GM23338 (cell line): Measurements from ENCODE around the gene SRPK2. TPM values are rescaled to one million over a fixed set of nuclear protein-coding genes. Genes with fewer than 3 reads are reported as not detected.

Source experiments
- ATAC-seq: fragments of 200-7000 bp; cut with Tn5 transposase; 3 replicates; pipeline ENCODE4 v1.9.1; 2020
- DNase-seq: peaks from one replicate; pipeline ENCODE4 v3.0.0-alpha.2; 2015; ENCODE audit warnings: low spot score
- H2AFZ ChIP-seq: fragments of 200-600 bp; sonication (generic); 2 replicates; pipeline ENCODE4 v1.8.0; 2016; ENCODE audit warnings: antibody characterized with exemption, mild to moderate bottlenecking, moderate library complexity
- H3F3A ChIP-seq: fragments of 200-600 bp; sonication (generic); replicated peaks from 2 replicates; pipeline ENCODE4 v1.8.0; 2017; ENCODE audit warnings: antibody characterized with exemption, mixed run types, low read depth
- H3K27ac ChIP-seq: fragments of 200-600 bp; sonication (generic); 2 replicates; pipeline ENCODE4 v1.6.1; 2016; ENCODE audit warnings: low read depth
- H3K27me3 ChIP-seq: fragments of 200-600 bp; sonication (generic); 2 replicates; pipeline ENCODE4 v1.8.0; 2016; ENCODE audit warnings: mild to moderate bottlenecking, mixed run types, moderate library complexity; ENCODE audit not compliant: insufficient read depth
- H3K36me3 ChIP-seq: fragments of 200-600 bp; sonication (generic); 2 replicates; pipeline ENCODE4 v1.8.0; 2016; ENCODE audit warnings: mild to moderate bottlenecking; ENCODE audit not compliant: insufficient read depth
- H3K4me1 ChIP-seq: fragments of 200-600 bp; sonication (generic); 2 replicates; pipeline ENCODE4 v1.8.0; 2016; ENCODE audit warnings: mild to moderate bottlenecking, moderate library complexity; ENCODE audit not compliant: insufficient read depth
- H3K4me2 ChIP-seq: fragments of 200-600 bp; sonication (generic); 2 replicates; pipeline ENCODE4 v1.7.1; 2017; ENCODE audit warnings: mixed run types
- H3K4me3 ChIP-seq: fragments of 200-600 bp; sonication (generic); 2 replicates; pipeline ENCODE4 v1.6.1; 2016; ENCODE audit warnings: mixed run types
- H3K79me2 ChIP-seq: fragments of 200-600 bp; sonication (generic); replicated peaks from 2 replicates; pipeline ENCODE4 v1.8.0; 2017; ENCODE audit warnings: mild to moderate bottlenecking; ENCODE audit not compliant: insufficient read depth
- H3K9me2 ChIP-seq: fragments of 200-600 bp; sonication (generic); 2 replicates; pipeline ENCODE4 v1.8.0; 2017; ENCODE audit not compliant: insufficient read depth
- H4K20me1 ChIP-seq: fragments of 200-600 bp; sonication (generic); replicated peaks from 2 replicates; pipeline ENCODE4 v1.8.0; 2017; ENCODE audit warnings: mild to moderate bottlenecking; ENCODE audit not compliant: insufficient read depth
- H3K27ac Mint-ChIP-seq: 2 replicates; pipeline ENCODE4 v1.8.0; 2020; ENCODE audit warnings: inconsistent platforms, mild to moderate bottlenecking, moderate library complexity, mixed read lengths
- H3K27me3 Mint-ChIP-seq: 3 replicates; pipeline ENCODE4 v1.8.0; 2022; ENCODE audit warnings: low read depth, mild to moderate bottlenecking, moderate library complexity, mixed read lengths, inconsistent platforms; ENCODE audit not compliant: insufficient read depth, poor library complexity
- H3K36me3 Mint-ChIP-seq: 3 replicates; pipeline ENCODE4 v1.8.0; 2021; ENCODE audit warnings: low read depth, mild to moderate bottlenecking, inconsistent platforms, moderate library complexity, mixed read lengths
- H3K4me1 Mint-ChIP-seq: 3 replicates; pipeline ENCODE4 v1.8.0; 2020; ENCODE audit warnings: mild to moderate bottlenecking, inconsistent platforms, mixed read lengths
- H3K4me3 Mint-ChIP-seq: 3 replicates; pipeline ENCODE4 v1.8.0; 2021; ENCODE audit warnings: moderate library complexity, mild to moderate bottlenecking, inconsistent platforms, mixed read lengths
- H3K9me3 Mint-ChIP-seq: 3 replicates; pipeline ENCODE4 v1.8.0; 2020; ENCODE audit warnings: moderate library complexity, mild to moderate bottlenecking, inconsistent platforms, mixed read lengths
- CREB1 ChIP-seq: fragments of 250-450 bp; sonication (Bioruptor Pico); IDR thresholded peaks from 2 replicates; pipeline ENCODE4 v1.5.0; 2020; ENCODE audit warnings: low read depth, mild to moderate bottlenecking, moderate library complexity
- CTCF ChIP-seq, 2 experiments: fragments of 200-600 bp in 1 of 2; sonication (generic) in 1 of 2; conservative IDR thresholded peaks; 2 replicates each; pipeline versions ENCODE4 v1.5.1 to v1.6.1; 2016 to 2017; ENCODE audit warnings: antibody characterized with exemption in 2 of 2, low read depth in 2 of 2, mild to moderate bottlenecking in 2 of 2, moderate library complexity in 1 of 2
- ETS1 ChIP-seq: IDR thresholded peaks from 2 replicates; pipeline ENCODE4 v1.6.1; 2016; ENCODE audit warnings: antibody characterized with exemption
- EZH2 ChIP-seq: fragments of 200-600 bp; sonication (generic); IDR thresholded peaks from one replicate; pipeline ENCODE4 v1.8.0; 2017; ENCODE audit warnings: antibody characterized with exemption, mild to moderate bottlenecking, low read depth; ENCODE audit not compliant: unreplicated experiment
- EZH2phosphoT487 ChIP-seq: fragments of 200-600 bp; sonication (generic); IDR thresholded peaks from one replicate; pipeline ENCODE4 v1.8.1; 2018; ENCODE audit warnings: antibody characterized with exemption; ENCODE audit not compliant: unreplicated experiment
- JUNB ChIP-seq: IDR thresholded peaks from one replicate; pipeline ENCODE4 v1.6.1; 2016; ENCODE audit warnings: antibody characterized with exemption; ENCODE audit not compliant: unreplicated experiment
- NANOG ChIP-seq: IDR thresholded peaks from 2 replicates; pipeline ENCODE4 v1.6.1; 2016; ENCODE audit warnings: antibody characterized with exemption, borderline replicate concordance
- POLR2AphosphoS5 ChIP-seq: IDR thresholded peaks from 2 replicates; pipeline ENCODE4 v1.6.1; 2016; ENCODE audit warnings: antibody characterized with exemption, low read depth
- REST ChIP-seq: IDR thresholded peaks from one replicate; pipeline ENCODE4 v1.6.1; 2018; ENCODE audit warnings: antibody characterized with exemption; ENCODE audit not compliant: unreplicated experiment
- STAT1 ChIP-seq: IDR thresholded peaks from one replicate; pipeline ENCODE4 v1.6.1; 2016; ENCODE audit warnings: antibody characterized with exemption; ENCODE audit not compliant: unreplicated experiment
- ZNF114 ChIP-seq: fragments of 250-450 bp; sonication (Bioruptor Pico); IDR thresholded peaks from 2 replicates; pipeline ENCODE4 v1.5.0; 2020; ENCODE audit warnings: mild to moderate bottlenecking, moderate library complexity
- ZNF331 ChIP-seq: fragments of 250-450 bp; sonication (Bioruptor Pico); IDR thresholded peaks from 2 replicates; pipeline ENCODE4 v1.5.0; 2020; ENCODE audit warnings: low read depth, mild to moderate bottlenecking, moderate library complexity
- ZNF462 ChIP-seq: fragments of 250-450 bp; sonication (Bioruptor Pico); IDR thresholded peaks from 2 replicates; pipeline ENCODE4 v1.5.0; 2020; ENCODE audit warnings: mild to moderate bottlenecking, moderate library complexity
- polyA plus RNA-seq: library from polyadenylated mRNA; unstranded; fragments of >200 nt; fragmentation: Nextera tagmentation; extraction: Ambion mirVana; gene quantifications from 2 replicates; pipeline ENCODE4 v1.2.1, GENCODE V29; 2016
- total RNA-seq: library from RNA; depleted of rRNA; stranded (reverse); fragments of >200 nt; shearing (Covaris generic); gene quantifications from 2 replicates; pipeline ENCODE4 v1.2.3, GENCODE V29; 2014

SRPK2 gene
- total and polyA plus RNA-seq, 2 experiments from 2014 or later: 66.3 to 91.5 TPM

- Histone ChIP-seq H3K79me2 (peaks cover 95% of the 10 kb centered on the region), H4K20me1 (peaks cover 28% of the 10 kb centered on the region), H2AFZ (no peak overlapping the region), H3F3A (no peaks in the 10 kb centered on the region), H3K9me2 (no peaks in the 10 kb centered on the region), H3K27ac (no peak overlapping the region), H3K27me3 (no peaks in the 10 kb centered on the region), H3K4me3 (0 out of 2 replicates have a peak overlapping the region, but pooled peaks have one; percentile 12), H3K36me3 (no peaks in the 10 kb centered on the region), H3K4me2 (peak overlapping the region; percentile 64; the same call in 1 of the 2 replicates), H3K4me1 (peaks cover 29% of the 10 kb centered on the region)
- H3K4me1 Mint-ChIP-seq: peaks cover 28% of the 10 kb centered on the region
- H3K27ac Mint-ChIP-seq: peak overlapping the region; percentile 77
- no peaks in the 10 kb centered on the region for H3K9me3 Mint-ChIP-seq
- TF ChIP-seq CREB1 (no peak), JUNB (no peak), CTCF (conservative IDR thresholded peaks at IDR 0.05; ENCODE audit: low read depth in 2 of 2) (no peak), REST (no peak), EZH2 (no peak), STAT1 (no peak), ZNF331 (CRISPR knock-in tag) (no peak), POLR2AphosphoS5 (no peak), ZNF462 (CRISPR knock-in tag) (no peak), NANOG (no peak), EZH2phosphoT487 (no peak), ZNF114 (CRISPR knock-in tag) (no peak), ETS1 (no peak)
- H3K27me3 Mint-ChIP-seq: peaks cover 7% of the 10 kb centered on the region
- no peak overlapping the region for H3K4me3 Mint-ChIP-seq
- H3K36me3 Mint-ChIP-seq: no peaks in the 10 kb centered on the region
- ATAC-seq (no peak), DNase-seq (no peak)
These were observed 42.6 kb downstream of the SRPK2 start for GRCh38 chr7:105346138-105346537.
